HG03520 (cell line): ENCODE results near the gene CSH1.
"Not testable (repeated sequence)": the region's sequence is repeated elsewhere in the genome, so short reads cannot be mapped to it uniquely, and the experiment has no call there.

Experiments used
- ATAC-seq: cut with Tn5 transposase; IDR thresholded peaks from one replicate; pipeline ENCODE4 v1.9.1; 2021; ENCODE audit warnings: mild to moderate bottlenecking, moderate library complexity; ENCODE audit not compliant: unreplicated experiment

The CSH1 gene

GRCh38 chr17:63928966-63929695 is 32.8 kb upstream of the CSH1 start:
- no peak for ATAC-seq

- no peak for ATAC-seq
Measured at GRCh38 chr17:63928172-63928666, 31.8 kb upstream of the CSH1 start.

GRCh38 chr17:63927464-63928171 is 31.2 kb upstream of the CSH1 start:
- no peak for ATAC-seq

- ATAC-seq = no peak
Measured at GRCh38 chr17:63926164-63926563, 29.8 kb upstream of the CSH1 start.

- ATAC-seq = no peak
Measured at GRCh38 chr17:63925615-63926014, 29.2 kb upstream of the CSH1 start.

- not testable (repeated sequence) for ATAC-seq
Measured at GRCh38 chr17:63922402-63922801, 26.0 kb upstream of the CSH1 start.

- not testable (repeated sequence) for ATAC-seq
Measured at GRCh38 chr17:63920779-63921178, 24.4 kb upstream of the CSH1 start.

- not testable (repeated sequence) for ATAC-seq
Measured at GRCh38 chr17:63920050-63920449, 23.7 kb upstream of the CSH1 start.

- peak; percentile 59 for ATAC-seq
Measured at GRCh38 chr17:63919311-63919723, 22.9 kb upstream of the CSH1 start.

- ATAC-seq = not testable (repeated sequence)
Measured at GRCh38 chr17:63918789-63919305, 22.5 kb upstream of the CSH1 start, which contains the start of gene GH1. TSS of gene GH1 (minus strand) at chr17:63918839. CDS start at chr17:63918776, 63 bp downstream.

GRCh38 chr17:63918305-63918704 is 21.9 kb upstream of the CSH1 start:
- no peak for ATAC-seq

GRCh38 chr17:63917646-63918045 is 21.3 kb upstream of the CSH1 start:
- ATAC-seq = no peak

- not testable (repeated sequence) for ATAC-seq
Measured at GRCh38 chr17:63917206-63917605, 20.8 kb upstream of the CSH1 start.

- ATAC-seq = no peak
Measured at GRCh38 chr17:63916566-63917185, 20.3 kb upstream of the CSH1 start.

GRCh38 chr17:63915753-63916152 is 19.4 kb upstream of the CSH1 start:
- not testable (repeated sequence) for ATAC-seq

- no peak for ATAC-seq
Measured at GRCh38 chr17:63914471-63914870, 18.1 kb upstream of the CSH1 start.

- ATAC-seq = no peak
Measured at GRCh38 chr17:63911657-63912100, 15.3 kb upstream of the CSH1 start.

GRCh38 chr17:63911041-63911635 is 14.8 kb upstream of the CSH1 start, which contains the start of gene CSHL1:
TSS of gene CSHL1 (minus strand) at chr17:63911258. CDS start at chr17:63911196, 62 bp downstream.
- no peak for ATAC-seq

- no peak for ATAC-seq
Measured at GRCh38 chr17:63910096-63910495, 13.7 kb upstream of the CSH1 start.

- ATAC-seq = not testable (repeated sequence)
Measured at GRCh38 chr17:63909586-63909985, 13.2 kb upstream of the CSH1 start.
